Loucy (cell line): Measurements from ENCODE around the gene CEP128.

ENCODE experiments used
- EZH2phosphoT487 ChIP-seq: fragments of 200-600 bp; IDR thresholded peaks from 2 replicates; pipeline ENCODE4 v1.6.1; 2018; ENCODE audit warnings: antibody characterized with exemption, mild to moderate bottlenecking, moderate library complexity, borderline replicate concordance
- TF ChIP-seq, protein P1 (sequence below): fragments of 200-600 bp; sonication (generic); conservative IDR thresholded peaks from 2 replicates; pipeline ENCODE4 v1.5.1; 2014; ENCODE audit warnings: mild to moderate bottlenecking, antibody characterized with exemption, low read length

DNA sequence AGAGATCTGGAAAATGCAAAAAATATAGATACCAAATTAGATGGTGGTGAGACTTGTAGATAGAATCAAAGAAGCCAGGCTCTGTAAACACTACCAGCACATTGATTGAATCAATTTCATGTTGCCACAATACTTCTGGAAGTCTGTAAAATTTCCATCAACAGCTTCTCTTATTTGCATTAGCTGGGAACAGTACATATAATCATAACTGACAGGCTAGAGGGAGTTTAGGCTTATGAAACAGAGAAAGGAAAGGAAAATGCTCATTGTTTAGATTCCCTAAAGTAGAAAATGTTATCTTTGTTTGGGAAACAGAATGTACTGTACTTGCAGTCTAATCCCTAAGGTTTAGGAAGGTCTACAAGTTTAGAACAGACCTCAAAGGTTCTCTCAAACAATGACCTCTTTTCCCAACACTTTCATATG is 335.2 kb downstream of the CEP128 start:
- TF ChIP-seq, protein P1, sequence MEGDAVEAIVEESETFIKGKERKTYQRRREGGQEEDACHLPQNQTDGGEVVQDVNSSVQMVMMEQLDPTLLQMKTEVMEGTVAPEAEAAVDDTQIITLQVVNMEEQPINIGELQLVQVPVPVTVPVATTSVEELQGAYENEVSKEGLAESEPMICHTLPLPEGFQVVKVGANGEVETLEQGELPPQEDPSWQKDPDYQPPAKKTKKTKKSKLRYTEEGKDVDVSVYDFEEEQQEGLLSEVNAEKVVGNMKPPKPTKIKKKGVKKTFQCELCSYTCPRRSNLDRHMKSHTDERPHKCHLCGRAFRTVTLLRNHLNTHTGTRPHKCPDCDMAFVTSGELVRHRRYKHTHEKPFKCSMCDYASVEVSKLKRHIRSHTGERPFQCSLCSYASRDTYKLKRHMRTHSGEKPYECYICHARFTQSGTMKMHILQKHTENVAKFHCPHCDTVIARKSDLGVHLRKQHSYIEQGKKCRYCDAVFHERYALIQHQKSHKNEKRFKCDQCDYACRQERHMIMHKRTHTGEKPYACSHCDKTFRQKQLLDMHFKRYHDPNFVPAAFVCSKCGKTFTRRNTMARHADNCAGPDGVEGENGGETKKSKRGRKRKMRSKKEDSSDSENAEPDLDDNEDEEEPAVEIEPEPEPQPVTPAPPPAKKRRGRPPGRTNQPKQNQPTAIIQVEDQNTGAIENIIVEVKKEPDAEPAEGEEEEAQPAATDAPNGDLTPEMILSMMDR = no peak
- TF ChIP-seq EZH2phosphoT487 = no peak
